ENCODE measurements around the gene FOXG1.

FOXG1 gene

GRCh38 chr14:28762303-28762954, 4.2 kb upstream of the FOXG1 start:
- no peak for DNase-seq

- DNase-seq: no peak
Measured at GRCh38 chr14:28762955-28763326, 3.6 kb upstream of the FOXG1 start.

- no peak for DNase-seq
Measured at GRCh38 chr14:28763751-28764256, 2.8 kb upstream of the FOXG1 start.

- DNase-seq: no peak
Measured at GRCh38 chr14:28764257-28765160, 2.1 kb upstream of the FOXG1 start.

GRCh38 chr14:28765169-28765830, 1.3 kb upstream of the FOXG1 start:
- DNase-seq: no peak

- no peak for DNase-seq
Measured at GRCh38 chr14:28765831-28766468, 637 bp upstream of the FOXG1 start.

GRCh38 chr14:28767030-28767852, 654 bp downstream of the FOXG1 start:
- no peak for DNase-seq

- no peak for DNase-seq
Measured at GRCh38 chr14:28767853-28768741, 1.5 kb downstream of the FOXG1 start.

- DNase-seq: no peak
Measured at GRCh38 chr14:28769276-28769880, 2.8 kb downstream of the FOXG1 start.

GRCh38 chr14:28770061-28770460, 3.5 kb downstream of the FOXG1 start:
- no peak for DNase-seq

GRCh38 chr14:28770630-28771029, 4.0 kb downstream of the FOXG1 start:
- DNase-seq: no peak

- DNase-seq: no peak
Measured at GRCh38 chr14:28771168-28771567, 4.6 kb downstream of the FOXG1 start.

- no peak for DNase-seq
Measured at GRCh38 chr14:28772613-28773012, 6.0 kb downstream of the FOXG1 start.

GRCh38 chr14:28773176-28773575, 6.6 kb downstream of the FOXG1 start:
- no peak for DNase-seq

GRCh38 chr14:28773861-28774691, 7.5 kb downstream of the FOXG1 start:
- peak; percentile 3 for DNase-seq

- no peak for DNase-seq
Measured at GRCh38 chr14:28774764-28775735, 8.5 kb downstream of the FOXG1 start.

GRCh38 chr14:28776482-28777266, 10.1 kb downstream of the FOXG1 start:
- DNase-seq: no peak
